Cardiac fibroblast (primary cell): ENCODE measurements around the gene ARL10.

ENCODE experiments used
- DNase-seq, 2 donors: peaks; one replicate each; pipeline versions ENCODE4 v3.0.0 to v3.0.0-alpha.2; 2010; ENCODE audit warnings: low read depth in 2 of 2
- H3K4me3 ChIP-seq, 2 donors: replicated peaks in 1 of 2; 1 replicate in 1 of 2; 2 replicates in 1 of 2; pipeline ENCODE4 v1.5.1; 2011; ENCODE audit warnings: low read depth in 2 of 2, low read length in 2 of 2, mild to moderate bottlenecking in 2 of 2, moderate library complexity in 1 of 2
- TF ChIP-seq, protein P1 (sequence below): IDR thresholded peaks from one replicate; pipeline ENCODE4 v1.5.1; 2011; ENCODE audit warnings: low read depth, mild to moderate bottlenecking, low read length, inconsistent platforms

Gene ARL10

DNA sequence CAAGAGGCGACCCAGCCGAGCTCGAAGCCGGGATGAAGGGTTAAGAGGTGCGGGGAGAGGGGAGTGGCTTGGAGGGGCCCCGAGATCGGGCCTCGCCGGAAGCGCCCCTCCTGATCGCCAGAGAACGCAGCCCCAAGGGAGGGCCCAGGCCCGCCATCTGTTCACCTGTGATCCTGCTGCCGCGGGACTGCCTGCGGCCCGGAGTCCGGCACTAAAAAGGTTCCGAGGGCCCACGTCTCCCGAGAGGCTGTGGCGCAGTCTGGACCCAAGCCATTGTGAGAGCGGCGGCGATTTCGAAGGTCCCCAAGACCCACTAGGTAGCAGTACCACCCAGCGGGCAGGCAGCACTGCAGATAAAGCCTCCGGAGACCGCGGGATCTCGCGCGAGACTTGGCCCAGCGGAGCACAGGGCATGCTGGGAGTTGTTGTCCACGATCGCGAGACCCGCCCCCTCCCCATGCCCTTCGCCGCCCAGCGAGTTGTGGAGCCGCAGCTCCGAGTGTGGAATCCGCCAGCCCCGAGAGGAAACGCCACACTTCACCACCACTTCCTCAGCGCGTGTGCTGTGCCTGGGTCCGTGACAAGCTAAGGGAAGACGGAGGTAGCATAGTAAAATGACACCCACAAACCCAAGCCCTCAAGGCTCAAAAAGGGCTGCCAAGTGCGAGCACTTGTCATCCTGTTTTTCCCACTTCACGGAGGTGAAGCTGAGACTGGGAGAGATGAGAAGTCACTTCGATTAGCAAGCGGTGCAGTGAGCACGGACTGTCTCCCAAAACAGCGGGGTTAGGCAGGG lies 3.7 kb upstream of the ARL10 start, which contains the start of gene KIAA1191:
Gene KIAA1191, minus strand, starts transcription at position 328 of the 796 bp plus-strand sequence. CDS start 2,256 bp downstream, outside the sequence.
- peak within 1 kb of the TSS; percentile 96 to 98 for H3K4me3 ChIP-seq
- TF ChIP-seq, protein P1, sequence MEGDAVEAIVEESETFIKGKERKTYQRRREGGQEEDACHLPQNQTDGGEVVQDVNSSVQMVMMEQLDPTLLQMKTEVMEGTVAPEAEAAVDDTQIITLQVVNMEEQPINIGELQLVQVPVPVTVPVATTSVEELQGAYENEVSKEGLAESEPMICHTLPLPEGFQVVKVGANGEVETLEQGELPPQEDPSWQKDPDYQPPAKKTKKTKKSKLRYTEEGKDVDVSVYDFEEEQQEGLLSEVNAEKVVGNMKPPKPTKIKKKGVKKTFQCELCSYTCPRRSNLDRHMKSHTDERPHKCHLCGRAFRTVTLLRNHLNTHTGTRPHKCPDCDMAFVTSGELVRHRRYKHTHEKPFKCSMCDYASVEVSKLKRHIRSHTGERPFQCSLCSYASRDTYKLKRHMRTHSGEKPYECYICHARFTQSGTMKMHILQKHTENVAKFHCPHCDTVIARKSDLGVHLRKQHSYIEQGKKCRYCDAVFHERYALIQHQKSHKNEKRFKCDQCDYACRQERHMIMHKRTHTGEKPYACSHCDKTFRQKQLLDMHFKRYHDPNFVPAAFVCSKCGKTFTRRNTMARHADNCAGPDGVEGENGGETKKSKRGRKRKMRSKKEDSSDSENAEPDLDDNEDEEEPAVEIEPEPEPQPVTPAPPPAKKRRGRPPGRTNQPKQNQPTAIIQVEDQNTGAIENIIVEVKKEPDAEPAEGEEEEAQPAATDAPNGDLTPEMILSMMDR: peak; percentile 18
- DNase-seq: peak; percentile 88 to 91

- TF ChIP-seq, protein P1: no peak
- peak overlapping the region; percentile 96 to 98 for H3K4me3 ChIP-seq
- DNase-seq: no peak
Measured at GRCh38 chr5:176362233-176362490, 3.1 kb upstream of the ARL10 start.

DNA sequence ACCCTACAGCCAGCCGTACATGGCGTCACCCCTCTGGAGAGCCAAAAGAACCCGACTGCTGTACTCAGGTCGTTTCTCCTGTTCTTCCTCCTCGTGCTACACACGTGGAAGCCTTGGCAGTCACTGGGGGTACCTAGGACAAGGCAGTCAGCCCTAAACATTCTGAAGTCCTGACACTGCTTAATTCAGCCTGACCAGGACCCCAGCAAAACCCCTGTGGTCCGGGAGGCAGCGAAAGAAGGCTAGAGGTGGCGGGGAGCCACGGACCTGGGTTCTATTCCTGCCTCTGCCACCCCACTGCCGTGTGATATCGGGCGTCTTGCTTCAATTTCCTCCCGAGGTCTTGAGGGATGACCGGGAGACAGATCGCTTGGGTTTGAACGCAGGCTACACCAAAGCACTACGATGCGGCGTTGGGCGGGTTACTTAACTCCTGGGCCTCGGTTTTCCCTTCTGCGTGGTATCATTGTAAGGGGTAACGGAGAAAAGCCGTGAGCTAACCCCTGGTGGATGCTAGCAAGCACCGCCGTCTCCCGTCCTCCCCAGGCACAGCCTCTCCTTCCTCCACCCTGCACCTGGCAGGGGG lies 429 bp upstream of the ARL10 start:
- H3K4me3 ChIP-seq: peak overlapping the region; percentile 58 to 65
- TF ChIP-seq, protein P1: no peak
- no peak for DNase-seq

- H3K4me3 ChIP-seq: peak overlapping the region; percentile 58 to 65
- TF ChIP-seq, protein P1: no peak
Measured at GRCh38 chr5:176366232-176366894, 1.1 kb downstream of the ARL10 start.

DNA sequence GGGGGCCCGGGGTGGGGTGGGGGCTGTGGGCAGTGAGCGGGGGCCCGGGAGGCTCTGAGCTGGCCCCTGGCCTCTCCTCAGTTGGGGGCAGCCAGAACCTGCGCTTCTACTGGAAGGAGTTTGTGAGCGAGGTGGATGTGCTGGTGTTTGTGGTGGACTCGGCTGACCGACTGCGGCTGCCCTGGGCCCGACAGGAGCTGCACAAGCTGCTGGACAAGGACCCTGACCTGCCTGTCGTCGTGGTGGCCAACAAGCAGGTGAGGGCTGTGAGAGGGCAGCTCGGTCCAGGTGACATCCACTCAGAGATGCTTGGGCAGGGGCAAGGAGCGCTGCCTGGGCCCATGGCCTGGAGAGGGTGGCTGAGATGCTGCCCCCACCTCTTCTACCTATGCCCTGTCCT lies 3.4 kb downstream of the ARL10 start:
- no peak overlapping the region for H3K4me3 ChIP-seq
- no peak for DNase-seq
- TF ChIP-seq, protein P1: no peak

More at GRCh38 chr5:176366232-176366894, 1.1 kb downstream of the ARL10 start:
- DNase-seq: no peak

DNA sequence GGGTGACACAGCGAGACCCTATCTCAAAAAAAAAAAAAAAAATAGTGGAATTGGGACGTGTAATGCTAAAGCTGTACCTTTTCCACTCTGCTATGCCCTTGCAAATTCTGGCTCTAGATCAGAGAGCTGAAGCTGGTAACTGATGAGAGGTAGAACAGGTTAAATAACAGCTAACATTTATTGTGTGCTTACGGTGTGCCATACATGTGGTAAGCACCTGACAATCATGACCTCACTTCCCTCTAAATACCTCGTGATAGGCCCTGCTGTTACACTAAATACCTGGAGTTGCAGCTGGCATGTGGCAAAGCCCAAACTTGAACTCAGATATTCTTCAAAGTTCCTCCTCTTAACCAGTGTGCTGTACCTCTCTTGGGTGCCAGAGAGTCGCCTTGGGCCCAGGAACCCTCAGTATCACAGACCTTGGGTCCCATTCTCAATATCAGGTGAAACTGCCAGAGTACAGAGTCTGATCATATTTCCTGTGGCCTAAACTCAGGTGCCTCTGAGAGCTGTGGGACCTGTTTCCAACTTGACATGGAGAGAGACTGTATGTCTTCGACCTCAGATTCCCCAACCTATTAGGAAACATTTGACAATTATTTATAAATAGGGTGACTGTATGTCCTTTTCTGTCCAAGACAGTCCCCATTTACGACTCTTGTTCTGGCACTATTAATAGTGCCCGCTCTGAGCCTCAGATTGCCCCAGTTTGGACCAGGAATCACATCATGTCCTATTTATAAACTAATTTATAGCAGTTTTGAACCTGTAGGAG lies 4.8 kb downstream of the ARL10 start:
- TF ChIP-seq, protein P1: no peak
- DNase-seq: no peak
- H3K4me3 ChIP-seq: no peak overlapping the region
